K562 (cell line): ENCODE results near the gene NTM. TPM values are rescaled to one million over a fixed set of nuclear protein-coding genes. Genes with fewer than 3 reads are reported as not detected.

Experiments
- ATAC-seq: fragments of 200-7000 bp; cut with Tn5 transposase; 3 replicates; pipeline ENCODE4 v1.9.1; 2020; ENCODE audit warnings: moderate library complexity
- BruUV-seq: library from RNA; stranded (reverse); fragments of 400-500 nt; replicated peaks from 2 replicates; lab custom pipeline; 2021; lab: Mats Ljungman, UMichigan
- CTCF ChIA-PET: fragments of 300-600 bp; formaldehyde crosslinking; extraction: SDS; loops from one replicate; lab custom pipeline; 2021; ENCODE audit warnings: low intra/inter-chr PET ratio; lab: Yijun Ruan, JAX
- POLR2A ChIA-PET: fragments of 300-600, 350-650 bp; sonication (Branson Sonifier 250); formaldehyde crosslinking; extraction: SDS; loops from one replicate; lab custom pipeline; 2021; ENCODE audit warnings: antibody characterized with exemption, inconsistent platforms; lab: Yijun Ruan, JAX
- DNase-seq, 4 experiments: peaks; one replicate each; pipeline versions ENCODE4 v3.0.0 to v3.0.0-alpha.2; 2011 to 2018; ENCODE audit warnings: low spot score in 3 of 4, mixed read lengths in 3 of 4; ENCODE audit errors: extremely low read depth in 1 of 4
- FAIRE-seq: peaks from 2 replicates; lab custom pipeline; 2011; peaks lifted over from hg19 to GRCh38; lab: Jason Lieb, UNC
- H2AFZ ChIP-seq: 2 replicates; pipeline ENCODE4 v1.6.0; 2011; ENCODE audit warnings: low read depth, low read length, control low read depth, inconsistent platforms
- H3K27ac ChIP-seq: fragments of 200-600 bp; 3 replicates; pipeline ENCODE4 v1.8.0; 2011; ENCODE audit warnings: low read depth, mild to moderate bottlenecking, control low read depth, inconsistent platforms, low read length, moderate library complexity, mixed read lengths; ENCODE audit errors: extremely low read depth
- H3K27me3 ChIP-seq, 2 experiments: fragments of 300-600 bp in 1 of 2; 2 replicates in 1 of 2; 3 replicates in 1 of 2; pipeline versions ENCODE4 v1.6.0 to v1.8.0; 2011; ENCODE audit warnings: inconsistent platforms in 2 of 2, low read length in 2 of 2, mild to moderate bottlenecking in 1 of 2, mixed read lengths in 1 of 2, moderate library complexity in 1 of 2; ENCODE audit not compliant: control insufficient read depth in 2 of 2, insufficient read depth in 2 of 2
- H3K36me3 ChIP-seq: fragments of 300-600 bp; 3 replicates; pipeline ENCODE4 v1.8.0; 2011; ENCODE audit warnings: mild to moderate bottlenecking, low read length, inconsistent platforms; ENCODE audit not compliant: control insufficient read depth, insufficient read depth
- H3K4me1 ChIP-seq, 2 experiments: fragments of 200-600 bp in 1 of 2; replicated peaks in 1 of 2; 2 replicates in 1 of 2; 3 replicates in 1 of 2; pipeline versions ENCODE4 v1.5.1 to v1.8.0; 2011; ENCODE audit warnings: inconsistent platforms in 2 of 2, low read length in 2 of 2, mild to moderate bottlenecking in 1 of 2, mixed read lengths in 1 of 2, moderate library complexity in 1 of 2; ENCODE audit not compliant: control insufficient read depth in 2 of 2, insufficient read depth in 2 of 2
- H3K4me2 ChIP-seq: 2 replicates; pipeline ENCODE4 v1.6.1; 2011; ENCODE audit warnings: low read length, control low read depth, inconsistent platforms, mixed read lengths; ENCODE audit not compliant: insufficient read depth
- H3K4me3 ChIP-seq: fragments of 200-600 bp; sonication (generic), shearing (Covaris generic); 2 replicates; pipeline ENCODE4 v1.5.1; 2016; ENCODE audit warnings: control low read depth, inconsistent platforms
- H3K79me2 ChIP-seq: fragments of 200-600 bp; 3 replicates; pipeline ENCODE4 v1.8.0; 2011; ENCODE audit warnings: low read length, inconsistent platforms; ENCODE audit not compliant: control insufficient read depth, insufficient read depth
- H3K9ac ChIP-seq, 2 experiments: 2 replicates each; pipeline versions ENCODE4 v1.6.0 to v1.6.1; 2011; ENCODE audit warnings: low read depth in 2 of 2, low read length in 2 of 2, control low read depth in 1 of 2, inconsistent platforms in 1 of 2, mild to moderate bottlenecking in 1 of 2, mixed read lengths in 1 of 2; ENCODE audit not compliant: insufficient read depth in 1 of 2
- H3K9me1 ChIP-seq: one replicate; pipeline ENCODE4 v1.6.0; 2011; ENCODE audit warnings: inconsistent platforms, mild to moderate bottlenecking, low read length, moderate library complexity; ENCODE audit not compliant: control insufficient read depth, insufficient read depth
- H3K9me3 ChIP-seq: replicated peaks from 2 replicates; pipeline ENCODE4 v1.5.1; 2011; ENCODE audit warnings: low read depth, low read length, inconsistent platforms; ENCODE audit not compliant: control insufficient read depth, insufficient read depth
- H4K20me1 ChIP-seq: replicated peaks from 2 replicates; pipeline ENCODE4 v1.6.1; 2011; ENCODE audit warnings: low read length, inconsistent platforms, mixed read lengths; ENCODE audit not compliant: control insufficient read depth, insufficient read depth
- GABPB2 ChIP-seq: fragments of 250-450 bp; sonication (Bioruptor Pico); conservative IDR thresholded peaks from 2 replicates; pipeline ENCODE4 v1.5.1; 2021; ENCODE audit warnings: mild to moderate bottlenecking
- HDAC8 ChIP-seq: fragments of 450-650 bp; IDR thresholded peaks from 2 replicates; pipeline ENCODE4 v1.6.1; 2016; ENCODE audit warnings: mild to moderate bottlenecking, missing genetic modification characterization, moderate library complexity, missing compliant biosample characterization
- LEF1 ChIP-seq: fragments of 450-650 bp; IDR thresholded peaks from 2 replicates; pipeline ENCODE4 v1.6.1; 2016; ENCODE audit warnings: mild to moderate bottlenecking
- MTA2 ChIP-seq: fragments of 450-650 bp; IDR thresholded peaks from 2 replicates; pipeline ENCODE4 v1.6.1; 2016; ENCODE audit warnings: low read depth
- NCOA6 ChIP-seq: fragments of 450-650 bp; IDR thresholded peaks from 2 replicates; pipeline ENCODE4 v1.6.1; 2017; ENCODE audit warnings: mild to moderate bottlenecking
- SPI1 ChIP-seq: IDR thresholded peaks from 2 replicates; pipeline ENCODE4 v1.6.1; 2011; ENCODE audit warnings: low read depth, low read length, control low read depth, borderline replicate concordance
- WHSC1 ChIP-seq: IDR thresholded peaks from one replicate; pipeline ENCODE4 v1.6.1; 2012; ENCODE audit warnings: low read length, control low read depth, inconsistent platforms
- ZBTB5 ChIP-seq: fragments of 450-650 bp; IDR thresholded peaks from 2 replicates; pipeline ENCODE4 v1.6.1; 2017; ENCODE audit warnings: antibody characterized with exemption
- ZFP30 ChIP-seq: fragments of 250-450 bp; sonication (Bioruptor Pico); IDR thresholded peaks from 2 replicates; pipeline ENCODE4 v1.8.0; 2022; ENCODE audit warnings: moderate library complexity, mild to moderate bottlenecking, inconsistent platforms, borderline replicate concordance
- ZFPM2 ChIP-seq: fragments of 250-450 bp; sonication (Bioruptor Pico); IDR thresholded peaks from 2 replicates; pipeline ENCODE4 v1.5.1; 2022; ENCODE audit warnings: mild to moderate bottlenecking
- ZNF12 ChIP-seq: sonication (generic); formaldehyde crosslinking; IDR thresholded peaks from 2 replicates; pipeline ENCODE4 v1.4.0; 2020; ENCODE audit warnings: mild to moderate bottlenecking, missing genetic modification reagents
- ZNF239 ChIP-seq: fragments of 250-450 bp; sonication (Bioruptor Pico); IDR thresholded peaks from 2 replicates; pipeline ENCODE4 v1.4.0; 2020; ENCODE audit warnings: mild to moderate bottlenecking
- WGBS: fragments of 100-300 bp; shearing (Covaris generic); methylation state at CpG from one replicate; pipeline ENCODE4 v1.1.6; 2016; ENCODE audit warnings: low coverage, mixed read lengths; ENCODE audit not compliant: insufficient coverage; ENCODE audit errors: missing lambda C conversion rate; 5-methylcytosine and 5-hydroxymethylcytosine counted together
- in situ Hi-C: fragments of 300-500 bp; cut with MboI; formaldehyde crosslinking; loops from 4 replicates; pipeline ENCODE4 v1.15.0; 2018; ENCODE audit warnings: inconsistent platforms, mixed read lengths
- intact Hi-C: fragments of 100-400 bp; cut with micrococcal nuclease; formaldehyde crosslinking; loops from 2 replicates; pipeline ENCODE4 v1.14.2; 2022
- polyA plus RNA-seq, 8 experiments: library from polyadenylated mRNA; depleted of rRNA in 4 of 8; stranded (reverse) in 5 of 8; unstranded in 3 of 8; fragments of >200 nt; fragmentation: Nextera tagmentation in 2 of 8; fragmentation: Illumina TruSeq in 1 of 8; extraction: Ambion mirVana in 2 of 8; extraction: Trizol in 1 of 8; gene quantifications; 2 replicates each; pipeline versions ENCODE4 v1.2.1 to v1.2.3, GENCODE V29; 2011 to 2014; ENCODE audit warnings: inconsistent platforms in 1 of 8, missing spikeins in 1 of 8
- total RNA-seq, 7 experiments: library from RNA; depleted of rRNA in 6 of 7; stranded (reverse); fragments of >200 nt in 6 of 7; fragmentation: Illumina TruSeq in 2 of 7; extraction: Trizol in 2 of 7; gene quantifications; 2 replicates each; pipeline versions ENCODE4 v1.2.1 to v1.2.3, GENCODE V29; 2011 to 2021; ENCODE audit warnings: low replicate concordance in 1 of 7
- TF ChIP-seq, protein P1 (sequence below): sonication (generic); formaldehyde crosslinking; IDR thresholded peaks from 2 replicates; pipeline ENCODE4 v1.8.1; 2022; ENCODE audit warnings: missing genetic modification reagents
- TF ChIP-seq, protein P2 (sequence below): fragments of 450-650 bp; formaldehyde crosslinking; IDR thresholded peaks from 2 replicates; pipeline ENCODE4 v1.4.0; 2022; ENCODE audit warnings: missing genetic modification characterization
- TF ChIP-seq, protein P3 (sequence below): fragments of 200-800 bp; sonication (Bioruptor generic); IDR thresholded peaks from 2 replicates; pipeline ENCODE4 v1.6.1; 2017; ENCODE audit warnings: missing genetic modification characterization, missing compliant biosample characterization

The NTM gene
- total and polyA plus RNA-seq, 9 of the 15 experiments (the other 6 are each of a cell fraction or from before 2014, with no cell fraction given) = not detected

DNA sequence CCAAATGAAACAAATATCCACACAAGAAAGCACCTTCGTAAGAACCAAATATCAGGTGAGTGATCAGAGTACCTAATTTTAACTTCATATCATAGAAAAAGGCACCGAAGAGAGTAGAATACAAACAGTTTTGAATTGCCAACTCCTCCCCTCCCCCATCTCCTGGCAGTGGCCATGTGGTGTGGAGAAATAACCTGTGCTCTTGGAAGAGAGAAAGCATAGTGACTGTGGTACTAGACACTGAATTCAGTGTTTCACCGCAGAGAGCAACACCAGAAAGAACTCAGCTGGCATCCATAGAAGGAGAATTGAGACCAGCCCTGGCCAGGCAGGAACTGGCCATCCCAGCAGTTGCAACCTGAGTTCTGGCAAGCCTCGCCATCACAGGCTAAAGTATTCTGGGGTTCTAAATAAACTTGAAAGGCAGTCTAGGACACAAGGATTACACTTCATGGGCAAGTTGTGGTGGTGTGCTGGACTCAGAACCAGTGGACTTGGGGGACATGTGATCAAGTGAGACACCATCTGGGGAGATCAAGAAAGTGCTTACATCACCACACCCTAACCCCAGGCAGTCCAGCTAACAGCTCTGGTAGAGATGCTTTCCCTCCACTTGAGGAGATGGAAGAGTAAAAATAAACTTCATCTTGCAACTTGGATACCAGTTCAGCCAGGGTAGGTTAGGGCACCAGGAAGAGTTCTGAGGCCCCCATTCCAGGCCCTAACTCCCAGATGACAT is 1003.2 kb downstream of the NTM start (continued):
- no peak for TF ChIP-seq WHSC1
- TF ChIP-seq, protein P1, sequence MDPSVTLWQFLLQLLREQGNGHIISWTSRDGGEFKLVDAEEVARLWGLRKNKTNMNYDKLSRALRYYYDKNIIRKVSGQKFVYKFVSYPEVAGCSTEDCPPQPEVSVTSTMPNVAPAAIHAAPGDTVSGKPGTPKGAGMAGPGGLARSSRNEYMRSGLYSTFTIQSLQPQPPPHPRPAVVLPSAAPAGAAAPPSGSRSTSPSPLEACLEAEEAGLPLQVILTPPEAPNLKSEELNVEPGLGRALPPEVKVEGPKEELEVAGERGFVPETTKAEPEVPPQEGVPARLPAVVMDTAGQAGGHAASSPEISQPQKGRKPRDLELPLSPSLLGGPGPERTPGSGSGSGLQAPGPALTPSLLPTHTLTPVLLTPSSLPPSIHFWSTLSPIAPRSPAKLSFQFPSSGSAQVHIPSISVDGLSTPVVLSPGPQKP (CRISPR knock-in tag) = no peak

- no peaks in the 10 kb centered on the region for H3K36me3 ChIP-seq
- in situ Hi-C loops (no loop called here), intact Hi-C loops (no loop called here)
- no peaks in the 10 kb centered on the region for H3K4me1 ChIP-seq
- 3% methylated on average over 3 of the region's 3 CpGs for WGBS
- no TSS peak for BruUV-seq
- no peak overlapping the region for H3K9ac ChIP-seq
- H3K27me3 ChIP-seq = no peaks in the 10 kb centered on the region
- no peak overlapping the region for H3K27ac ChIP-seq
- FAIRE-seq (no peak), ATAC-seq (no peak), DNase-seq (no peak)
- no peak overlapping the region for H3K4me3 ChIP-seq
- H3K4me2 ChIP-seq = no peak overlapping the region
- no peaks in the 10 kb centered on the region for H3K79me2 ChIP-seq
- ChIA-PET POLR2A (no interaction called here), CTCF (no interaction called here)
- H4K20me1 ChIP-seq = no peaks in the 10 kb centered on the region
- no peaks in the 10 kb centered on the region for H3K9me3 ChIP-seq
- H3K9me1 ChIP-seq = no peaks in the 10 kb centered on the region
- H2AFZ ChIP-seq = no peak overlapping the region
- TF ChIP-seq, protein P2, sequence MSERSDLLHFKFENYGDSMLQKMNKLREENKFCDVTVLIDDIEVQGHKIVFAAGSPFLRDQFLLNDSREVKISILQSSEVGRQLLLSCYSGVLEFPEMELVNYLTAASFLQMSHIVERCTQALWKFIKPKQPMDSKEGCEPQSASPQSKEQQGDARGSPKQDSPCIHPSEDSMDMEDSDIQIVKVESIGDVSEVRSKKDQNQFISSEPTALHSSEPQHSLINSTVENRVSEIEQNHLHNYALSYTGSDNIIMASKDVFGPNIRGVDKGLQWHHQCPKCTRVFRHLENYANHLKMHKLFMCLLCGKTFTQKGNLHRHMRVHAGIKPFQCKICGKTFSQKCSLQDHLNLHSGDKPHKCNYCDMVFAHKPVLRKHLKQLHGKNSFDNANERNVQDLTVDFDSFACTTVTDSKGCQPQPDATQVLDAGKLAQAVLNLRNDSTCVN (CRISPR knock-in tag) = no peak
- TF ChIP-seq GABPB2 (CRISPR knock-in tag) = no peak
- TF ChIP-seq MTA2 = no peak
- no peak for TF ChIP-seq ZFPM2 (CRISPR knock-in tag)
- no peak for TF ChIP-seq LEF1
- no peak for TF ChIP-seq HDAC8 (tag)
- no peak for TF ChIP-seq NCOA6
- TF ChIP-seq SPI1 = no peak
- no peak for TF ChIP-seq ZNF12 (CRISPR knock-in tag)
- TF ChIP-seq ZBTB5 = no peak
- TF ChIP-seq, protein P3, sequence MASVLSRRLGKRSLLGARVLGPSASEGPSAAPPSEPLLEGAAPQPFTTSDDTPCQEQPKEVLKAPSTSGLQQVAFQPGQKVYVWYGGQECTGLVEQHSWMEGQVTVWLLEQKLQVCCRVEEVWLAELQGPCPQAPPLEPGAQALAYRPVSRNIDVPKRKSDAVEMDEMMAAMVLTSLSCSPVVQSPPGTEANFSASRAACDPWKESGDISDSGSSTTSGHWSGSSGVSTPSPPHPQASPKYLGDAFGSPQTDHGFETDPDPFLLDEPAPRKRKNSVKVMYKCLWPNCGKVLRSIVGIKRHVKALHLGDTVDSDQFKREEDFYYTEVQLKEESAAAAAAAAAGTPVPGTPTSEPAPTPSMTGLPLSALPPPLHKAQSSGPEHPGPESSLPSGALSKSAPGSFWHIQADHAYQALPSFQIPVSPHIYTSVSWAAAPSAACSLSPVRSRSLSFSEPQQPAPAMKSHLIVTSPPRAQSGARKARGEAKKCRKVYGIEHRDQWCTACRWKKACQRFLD = no peak
- TF ChIP-seq ZFP30 (CRISPR knock-in tag) = no peak
- TF ChIP-seq ZNF239 = no peak
Measured at GRCh38 chr11:132379540-132379939, 1009.1 kb downstream of the NTM start.
